Uterus (tissue), 4 donors: Measurements from ENCODE around the gene ZNF624. TPM values are rescaled to one million over a fixed set of nuclear protein-coding genes. Genes with fewer than 3 reads are reported as not detected.

Source experiments
- DNase-seq, 2 donors: peaks; one replicate each; pipeline ENCODE4 v3.0.0-alpha.2; 2019 to 2020
- H3K27ac ChIP-seq, 2 donors: fragments of 200-600 bp; sonication (generic); 1 replicate in 1 of 2; 2 replicates in 1 of 2; pipeline ENCODE4 v1.5.1; 2016 to 2018
- H3K27me3 ChIP-seq, 2 donors: fragments of 200-600 bp; sonication (generic); one replicate each; pipeline ENCODE4 v1.5.1; 2018 to 2019; ENCODE audit warnings: control low read depth in 1 of 2
- H3K36me3 ChIP-seq, 2 donors: fragments of 200-600 bp; sonication (generic); one replicate each; pipeline ENCODE4 v1.5.1; 2019; ENCODE audit warnings: control low read depth in 1 of 2
- H3K4me1 ChIP-seq, 2 donors: fragments of 200-600 bp; sonication (generic); one replicate each; pipeline ENCODE4 v1.5.1; 2018 to 2019; ENCODE audit warnings: control low read depth in 1 of 2
- H3K4me3 ChIP-seq, 2 donors: fragments of 200-600 bp; sonication (generic); 1 replicate in 1 of 2; 2 replicates in 1 of 2; pipeline ENCODE4 v1.5.1; 2018 to 2019; ENCODE audit warnings: mild to moderate bottlenecking in 1 of 2
- H3K9me3 ChIP-seq, 2 donors: fragments of 200-600 bp; sonication (generic); one replicate each; pipeline ENCODE4 v1.5.1; 2019; ENCODE audit warnings: control low read depth in 1 of 2
- CTCF ChIP-seq, 4 experiments: fragments of 200-600 bp in 2 of 4; fragments of 450-650 bp in 2 of 4; sonication (generic) in 2 of 4; IDR thresholded peaks; one replicate each; pipeline ENCODE4 v1.5.1; 2016 to 2019; ENCODE audit warnings: antibody characterized with exemption in 4 of 4, mild to moderate bottlenecking in 2 of 4, moderate library complexity in 1 of 4
- POLR2A ChIP-seq, 2 donors: fragments of 450-650 bp; IDR thresholded peaks; one replicate each; pipeline ENCODE4 v1.6.1; 2016; ENCODE audit warnings: antibody characterized with exemption in 2 of 2, mild to moderate bottlenecking in 1 of 2, moderate library complexity in 1 of 2
- intact Hi-C: fragments of 100-400 bp; cut with DNase I; formaldehyde crosslinking; loops from one replicate; pipeline ENCODE4 v1.15.1; 2023; ENCODE audit warnings: low total_unique reads
- total RNA-seq, 4 donors: library from RNA; depleted of rRNA in 3 of 4; stranded (reverse); fragments of >200 nt in 3 of 4; gene quantifications; one replicate each; pipeline versions ENCODE4 v1.1.0 to v1.2.4, GENCODE V29; 2014 to 2023
- donor health status: DM: yes; HTN: yes; CAD: no.

Gene ZNF624
- total RNA-seq, 4 donors from 2014 or later = 2.4 to 28.0 (median 5.5) TPM

- H3K9me3 ChIP-seq = no peaks in the 10 kb centered on the region
- H3K4me1 ChIP-seq = no peaks in the 10 kb centered on the region
- H3K27ac ChIP-seq = no peak overlapping the region
- no peak overlapping the region for H3K4me3 ChIP-seq
- DNase-seq = no peak
- no peaks in the 10 kb centered on the region for H3K36me3 ChIP-seq
- TF ChIP-seq POLR2A (IDR thresholded peaks at IDR 0.05) (no peak), CTCF (IDR thresholded peaks at IDR 0.05) (no peak)
- intact Hi-C loops = no loop called here
- H3K27me3 ChIP-seq = no peaks in the 10 kb centered on the region
Observed at GRCh38 chr17:16593356-16594102, 60.1 kb downstream of the ZNF624 start.

- H3K4me1 ChIP-seq = no peaks in the 10 kb centered on the region
- H3K9me3 ChIP-seq = no peaks in the 10 kb centered on the region
- H3K36me3 ChIP-seq = no peaks in the 10 kb centered on the region
- TF ChIP-seq CTCF (IDR thresholded peaks at IDR 0.05) (peak; percentile 94 to 99 (median 98)), POLR2A (IDR thresholded peaks at IDR 0.05) (peak; percentile 31 to 60)
- intact Hi-C loops = no loop called here
- H3K27me3 ChIP-seq = no peaks in the 10 kb centered on the region
- peak overlapping the region; percentile 64 to 66 for H3K27ac ChIP-seq
- peak; percentile 88 to 91 for DNase-seq
- H3K4me3 ChIP-seq = peak overlapping the region; percentile 48 to 61
Observed at GRCh38 chr17:16589097-16589969, 64.3 kb downstream of the ZNF624 start.

GRCh38 chr17:16585796-16586195 lies 67.9 kb downstream of the ZNF624 start:
- Histone ChIP-seq H3K4me3 (no peak overlapping the region), H3K27ac (no peak overlapping the region), H3K27me3 (no peaks in the 10 kb centered on the region), H3K36me3 (no peaks in the 10 kb centered on the region), H3K4me1 (peaks cover 0 to 4% of the 10 kb centered on the region in 2 donors), H3K9me3 (no peaks in the 10 kb centered on the region)
- TF ChIP-seq POLR2A (IDR thresholded peaks at IDR 0.05) (no peak), CTCF (IDR thresholded peaks at IDR 0.05) (no peak)
- intact Hi-C loops = no loop called here
- DNase-seq = no peak

DNA sequence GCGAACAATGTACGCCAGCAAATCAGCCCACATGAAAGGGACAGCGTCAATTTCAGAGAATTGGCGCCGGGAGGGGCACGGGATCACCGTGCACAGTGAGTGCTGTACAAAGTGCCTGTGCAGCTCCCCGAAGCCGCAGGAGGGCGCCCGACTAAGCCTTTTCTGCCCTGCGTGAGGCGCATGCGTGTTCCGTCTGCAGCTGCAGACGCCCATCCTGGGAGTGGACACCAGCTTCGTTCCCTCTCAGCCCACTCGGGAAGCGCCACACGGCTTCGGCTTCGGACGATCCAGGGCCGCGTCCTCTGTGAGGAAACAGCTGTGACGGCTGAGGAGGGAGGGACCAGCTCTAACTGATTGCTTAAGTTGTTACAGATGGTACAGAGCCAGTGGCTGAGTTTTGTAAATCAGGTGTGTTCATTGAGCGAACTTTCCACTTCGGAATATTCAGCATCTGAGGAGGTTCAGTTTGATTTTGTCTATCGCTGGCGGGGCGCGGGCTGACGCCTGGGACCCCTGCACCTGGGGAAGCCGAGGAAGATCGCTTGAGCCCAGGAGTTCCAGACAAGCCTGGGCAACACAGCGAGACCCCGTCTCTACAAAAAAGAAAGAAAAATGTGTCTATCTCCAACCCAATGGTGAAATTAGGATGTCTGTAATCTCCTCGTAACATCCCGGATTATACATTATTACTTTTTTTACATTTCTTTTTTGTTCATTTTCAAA lies 69.2 kb downstream of the ZNF624 start:
- TF ChIP-seq POLR2A (IDR thresholded peaks at IDR 0.05) (peak; percentile 14 to 39), CTCF (IDR thresholded peaks at IDR 0.05) (peak; percentile 87 to 97 (median 93))
- H3K27ac ChIP-seq = peak overlapping the region; percentile 3 to 46
- no peaks in the 10 kb centered on the region for H3K36me3 ChIP-seq
- H3K4me1 ChIP-seq = peaks cover 0 to 4% of the 10 kb centered on the region in 2 donors
- no peaks in the 10 kb centered on the region for H3K27me3 ChIP-seq
- intact Hi-C loops = no loop called here
- DNase-seq = peak; percentile 92 to 93
- no peaks in the 10 kb centered on the region for H3K9me3 ChIP-seq
- peak overlapping the region; percentile 7 to 29 for H3K4me3 ChIP-seq
